HAP-1 (cell line): Measurements from ENCODE around the gene TULP3.

Experiments used
- DNase-seq, 2 experiments: peaks; one replicate each; pipeline ENCODE4 v3.0.0-alpha.2; 2016 to 2020; ENCODE audit warnings: low spot score in 2 of 2
- H3K27me3 ChIP-seq: fragments of 250-450 bp; sonication (Bioruptor Pico); 2 replicates; pipeline ENCODE4 v1.5.1; 2020; ENCODE audit warnings: low read depth, mild to moderate bottlenecking, moderate library complexity
- H3K36me3 ChIP-seq: fragments of 250-450 bp; sonication (Bioruptor Pico); replicated peaks from 2 replicates; pipeline ENCODE4 v1.5.1; 2020; ENCODE audit warnings: mild to moderate bottlenecking
- H3K4me1 ChIP-seq: fragments of 250-450 bp; sonication (Bioruptor Pico); 2 replicates; pipeline ENCODE4 v1.5.1; 2020; ENCODE audit warnings: mild to moderate bottlenecking
- H3K4me3 ChIP-seq: fragments of 250-450 bp; sonication (Bioruptor Pico); 2 replicates; pipeline ENCODE4 v1.5.1; 2020; ENCODE audit warnings: mild to moderate bottlenecking, moderate library complexity
- H3K9me3 ChIP-seq: fragments of 250-450 bp; sonication (Bioruptor Pico); 2 replicates; pipeline ENCODE4 v1.5.1; 2020; ENCODE audit warnings: mild to moderate bottlenecking, moderate library complexity
- in situ Hi-C: fragments of 300-500 bp; cut with MboI; formaldehyde crosslinking; loops from 3 replicates; pipeline ENCODE4 v1.14.3; 2020; ENCODE audit warnings: low sequenced_read_pairs, inconsistent platforms, mixed read lengths

TULP3 gene, protein sequence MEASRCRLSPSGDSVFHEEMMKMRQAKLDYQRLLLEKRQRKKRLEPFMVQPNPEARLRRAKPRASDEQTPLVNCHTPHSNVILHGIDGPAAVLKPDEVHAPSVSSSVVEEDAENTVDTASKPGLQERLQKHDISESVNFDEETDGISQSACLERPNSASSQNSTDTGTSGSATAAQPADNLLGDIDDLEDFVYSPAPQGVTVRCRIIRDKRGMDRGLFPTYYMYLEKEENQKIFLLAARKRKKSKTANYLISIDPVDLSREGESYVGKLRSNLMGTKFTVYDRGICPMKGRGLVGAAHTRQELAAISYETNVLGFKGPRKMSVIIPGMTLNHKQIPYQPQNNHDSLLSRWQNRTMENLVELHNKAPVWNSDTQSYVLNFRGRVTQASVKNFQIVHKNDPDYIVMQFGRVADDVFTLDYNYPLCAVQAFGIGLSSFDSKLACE

GRCh38 chr12:2890388-2891239 lies at the start of gene TULP3:
TSS of gene TULP3 (plus strand) at chr12:2890891. CDS start at chr12:2890948, 57 bp downstream.
- peaks cover 28% of the 10 kb centered on the region for H3K36me3 ChIP-seq
- in situ Hi-C loops = no loop called here
- no peaks in the 10 kb centered on the region for H3K9me3 ChIP-seq
- DNase-seq = peak; percentile 97 to 99
- peaks cover 12% of the 10 kb centered on the region for H3K4me1 ChIP-seq
- H3K27me3 ChIP-seq = no peaks in the 10 kb centered on the region
- peak within 1 kb of the TSS; percentile 73 for H3K4me3 ChIP-seq

DNA sequence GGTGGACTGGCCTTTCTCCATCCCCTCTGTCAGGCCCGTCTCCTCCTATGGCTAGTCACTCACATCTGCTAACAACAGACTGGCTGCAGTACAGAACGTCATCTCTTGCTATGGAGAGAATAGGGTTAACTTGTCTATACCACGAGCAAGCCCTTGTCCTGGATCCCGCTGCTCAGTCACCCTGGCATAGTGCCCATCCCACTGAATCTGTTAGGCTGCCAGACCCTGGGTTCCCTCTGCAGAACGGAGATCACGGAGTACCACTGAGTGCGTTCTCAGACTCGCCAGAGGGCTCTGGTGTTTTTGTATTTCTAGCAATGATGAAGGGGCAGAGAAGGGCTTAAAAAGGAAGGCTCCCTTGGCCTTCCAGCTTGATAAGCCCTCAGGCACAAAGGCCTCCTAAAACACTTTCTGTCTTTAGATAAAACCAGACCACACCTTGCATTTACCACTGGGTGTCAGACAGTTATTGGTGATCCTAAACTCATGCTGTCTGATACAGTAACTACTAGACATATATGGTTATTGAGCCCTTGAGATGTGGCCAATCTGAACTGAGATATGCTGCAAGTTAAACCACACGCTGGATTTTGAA lies 49.5 kb upstream of the TULP3 start:
- Histone ChIP-seq H3K9me3 (no peaks in the 10 kb centered on the region), H3K36me3 (peaks cover 9% of the 10 kb centered on the region; the same call in 1 of the 2 replicates), H3K27me3 (no peaks in the 10 kb centered on the region), H3K4me1 (no peaks in the 10 kb centered on the region), H3K4me3 (no peak overlapping the region)
- no peak for DNase-seq
- in situ Hi-C loops = no loop called here

GRCh38 chr12:2842948-2843347 lies 47.7 kb upstream of the TULP3 start:
- DNase-seq = no peak
- H3K4me1 ChIP-seq = no peaks in the 10 kb centered on the region
- in situ Hi-C loops = no loop called here
- no peak overlapping the region for H3K4me3 ChIP-seq
- H3K9me3 ChIP-seq = no peaks in the 10 kb centered on the region
- H3K36me3 ChIP-seq = peaks cover 9% of the 10 kb centered on the region; the same call in 1 of the 2 replicates
- no peaks in the 10 kb centered on the region for H3K27me3 ChIP-seq

GRCh38 chr12:2844786-2845185 lies 45.9 kb upstream of the TULP3 start:
- Histone ChIP-seq H3K27me3 (no peaks in the 10 kb centered on the region), H3K4me1 (no peaks in the 10 kb centered on the region), H3K4me3 (no peak overlapping the region), H3K36me3 (peaks cover under 1% of the 10 kb centered on the region; the same call in 1 of the 2 replicates), H3K9me3 (no peaks in the 10 kb centered on the region)
- in situ Hi-C loops = no loop called here
- no peak for DNase-seq

DNA sequence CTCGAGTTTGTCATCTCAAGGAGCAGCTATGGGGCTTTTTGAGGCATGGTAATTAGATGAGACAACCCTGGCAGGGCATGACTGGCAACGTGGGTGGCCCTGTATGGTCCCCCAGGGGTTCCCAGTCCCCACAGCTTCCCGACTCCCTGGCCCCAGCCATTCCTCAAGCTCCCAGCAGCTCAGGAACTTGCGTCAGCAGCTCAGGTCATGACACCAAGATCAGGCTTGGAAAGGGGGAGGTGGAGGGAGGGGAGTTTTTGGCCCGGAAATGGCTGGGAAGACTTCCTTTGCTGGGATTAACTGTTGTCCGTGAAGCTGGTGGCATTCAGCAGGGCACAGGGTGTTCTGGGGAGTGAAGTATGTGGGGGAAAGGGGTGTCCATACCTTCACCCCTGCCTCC lies 45.4 kb upstream of the TULP3 start:
- no peaks in the 10 kb centered on the region for H3K27me3 ChIP-seq
- no peak overlapping the region for H3K4me3 ChIP-seq
- no peaks in the 10 kb centered on the region for H3K9me3 ChIP-seq
- no peaks in the 10 kb centered on the region for H3K4me1 ChIP-seq
- no peak for DNase-seq
- no peaks in the 10 kb centered on the region; the same call in 1 of the 2 replicates for H3K36me3 ChIP-seq
- in situ Hi-C loops = no loop called here

- Histone ChIP-seq H3K4me3 (no peak overlapping the region), H3K27me3 (no peaks in the 10 kb centered on the region), H3K36me3 (no peaks in the 10 kb centered on the region), H3K4me1 (no peaks in the 10 kb centered on the region), H3K9me3 (no peaks in the 10 kb centered on the region)
- DNase-seq = no peak
- in situ Hi-C loops = no loop called here
Observed at GRCh38 chr12:2851931-2852330, 38.8 kb upstream of the TULP3 start.

DNA sequence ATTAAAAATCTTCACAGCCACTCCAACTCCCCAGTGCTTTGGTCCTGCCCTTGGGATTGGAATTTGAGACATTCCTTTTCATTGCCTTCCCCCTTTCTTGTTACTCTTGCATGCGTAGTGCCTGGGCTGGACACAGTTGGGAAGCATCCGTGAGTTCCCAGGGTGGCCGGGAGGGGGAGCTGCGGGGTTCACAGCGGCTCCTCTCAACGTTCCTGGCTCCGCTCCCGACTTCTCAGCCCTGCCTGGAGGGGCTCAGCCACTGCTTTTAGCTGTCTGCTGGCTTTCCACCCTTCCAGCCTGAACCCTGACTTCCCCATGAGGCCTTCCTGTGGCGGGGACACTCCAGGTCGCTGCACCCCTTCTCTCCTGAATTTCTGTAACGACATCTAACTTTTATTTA lies 37.1 kb upstream of the TULP3 start:
- Histone ChIP-seq H3K4me3 (no peak overlapping the region), H3K4me1 (no peaks in the 10 kb centered on the region), H3K9me3 (no peaks in the 10 kb centered on the region), H3K27me3 (no peaks in the 10 kb centered on the region), H3K36me3 (peaks cover 14% of the 10 kb centered on the region)
- in situ Hi-C loops = no loop called here
- DNase-seq = peak; percentile 69 to 93

DNA sequence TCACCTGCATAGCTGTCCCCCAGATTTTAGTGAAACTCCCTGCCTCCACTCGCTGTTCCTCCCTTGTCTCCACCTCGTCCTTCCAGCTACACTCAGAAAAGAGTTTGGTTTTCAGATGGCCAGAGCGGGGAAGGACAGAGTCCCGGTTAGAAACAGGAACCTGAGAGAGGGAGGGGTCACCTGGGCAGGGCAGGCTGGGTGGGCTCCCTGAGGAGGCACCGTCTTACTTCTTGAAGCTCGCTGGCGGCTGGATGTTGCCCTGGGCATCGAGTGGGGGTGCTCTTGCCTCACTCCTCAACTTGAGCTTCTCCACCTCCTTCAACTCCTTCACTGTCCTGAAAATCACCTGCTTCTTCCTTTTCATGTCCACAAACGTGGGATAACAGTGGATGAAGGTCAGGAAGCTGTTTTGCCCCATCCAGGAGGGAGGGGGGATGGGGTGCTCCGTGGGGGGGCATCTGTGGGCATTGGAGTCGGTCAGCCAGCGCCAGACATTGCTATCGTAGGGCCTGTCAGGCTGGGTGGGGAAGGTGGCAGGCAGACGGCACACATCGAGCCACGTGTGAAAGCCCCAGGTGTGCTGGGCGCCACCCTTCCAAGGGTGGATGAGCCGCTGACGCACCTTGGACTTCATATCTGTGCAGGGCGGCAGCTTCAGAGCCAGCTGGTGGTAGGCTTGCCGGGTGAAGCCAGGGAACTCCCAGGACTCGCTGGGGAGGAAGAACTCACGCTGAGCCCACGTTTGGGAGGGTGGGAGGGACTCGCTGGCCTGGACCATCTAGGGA lies 35.8 kb upstream of the TULP3 start:
- no peaks in the 10 kb centered on the region for H3K27me3 ChIP-seq
- H3K4me1 ChIP-seq = no peaks in the 10 kb centered on the region
- DNase-seq = no peak
- in situ Hi-C loops = no loop called here
- peaks cover 27% of the 10 kb centered on the region for H3K36me3 ChIP-seq
- no peaks in the 10 kb centered on the region for H3K9me3 ChIP-seq
- H3K4me3 ChIP-seq = no peak overlapping the region

DNA sequence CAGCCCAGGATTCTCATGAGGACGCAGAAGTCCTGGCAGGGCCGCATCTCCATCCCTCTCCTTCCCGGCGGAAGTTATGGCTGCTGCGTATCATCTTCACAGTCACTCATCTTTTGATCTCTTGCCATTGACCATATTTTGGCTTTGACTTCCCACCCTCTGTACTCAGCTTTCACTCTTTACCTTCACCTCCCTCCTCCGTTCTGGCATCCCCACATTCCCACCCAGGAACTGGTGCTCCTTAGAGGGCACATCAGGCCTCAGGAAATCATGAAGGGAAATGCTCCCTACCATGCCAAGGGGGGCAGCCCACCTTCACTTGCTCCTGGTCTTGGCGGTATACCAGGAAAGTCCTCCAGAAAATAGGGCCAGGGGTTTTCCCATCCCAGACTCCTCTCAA lies 35.1 kb upstream of the TULP3 start:
- H3K36me3 ChIP-seq = peaks cover 34% of the 10 kb centered on the region
- no peaks in the 10 kb centered on the region for H3K27me3 ChIP-seq
- in situ Hi-C loops = no loop called here
- no peaks in the 10 kb centered on the region for H3K9me3 ChIP-seq
- no peak for DNase-seq
- H3K4me1 ChIP-seq = no peaks in the 10 kb centered on the region
- no peak overlapping the region for H3K4me3 ChIP-seq

GRCh38 chr12:2856051-2856450 lies 34.6 kb upstream of the TULP3 start:
- H3K36me3 ChIP-seq = peaks cover 36% of the 10 kb centered on the region
- no peak for DNase-seq
- H3K9me3 ChIP-seq = no peaks in the 10 kb centered on the region
- H3K4me3 ChIP-seq = no peak overlapping the region
- no peaks in the 10 kb centered on the region for H3K27me3 ChIP-seq
- no peaks in the 10 kb centered on the region for H3K4me1 ChIP-seq
- in situ Hi-C loops = no loop called here

- in situ Hi-C loops = no loop called here
- DNase-seq = peak in 1 of 2 experiments; percentile 34
Observed at GRCh38 chr12:2857021-2857431, 33.7 kb upstream of the TULP3 start, which contains the start of gene TEX52. TSS of gene TEX52 (minus strand) at chr12:2857039. CDS start at chr12:2857026, 13 bp downstream.

DNA sequence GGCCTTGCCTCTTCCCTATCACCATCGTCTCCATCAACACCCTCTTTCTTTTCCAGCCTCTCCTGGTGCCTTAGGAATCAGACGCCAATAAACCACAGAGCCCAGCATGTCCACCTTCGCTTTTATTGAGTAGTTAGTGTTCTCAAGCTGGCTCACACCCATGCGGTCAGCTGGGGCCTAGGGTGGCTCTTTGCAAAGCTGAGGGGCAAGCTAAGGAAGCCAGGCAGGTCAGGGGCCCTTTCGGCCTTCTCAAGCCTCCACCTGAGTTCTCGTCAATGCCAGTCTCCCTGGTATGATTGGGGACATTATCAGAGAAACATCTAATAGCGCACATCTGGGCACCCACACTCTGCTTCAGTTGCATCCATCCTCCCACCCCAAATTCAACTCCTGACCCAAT lies 33.1 kb upstream of the TULP3 start:
- H3K4me1 ChIP-seq = no peaks in the 10 kb centered on the region
- no peak for DNase-seq
- no peak overlapping the region for H3K4me3 ChIP-seq
- no peaks in the 10 kb centered on the region for H3K27me3 ChIP-seq
- peaks cover 49% of the 10 kb centered on the region for H3K36me3 ChIP-seq
- H3K9me3 ChIP-seq = no peaks in the 10 kb centered on the region
- in situ Hi-C loops = no loop called here

More at GRCh38 chr12:2857021-2857431, 33.7 kb upstream of the TULP3 start, which contains the start of gene TEX52:
- no peak within 1 kb of the TSS for H3K4me3 ChIP-seq
- H3K36me3 ChIP-seq = peaks cover 45% of the 10 kb centered on the region
- no peaks in the 10 kb centered on the region for H3K27me3 ChIP-seq
- no peaks in the 10 kb centered on the region for H3K9me3 ChIP-seq
- H3K4me1 ChIP-seq = no peaks in the 10 kb centered on the region

- Histone ChIP-seq H3K27me3 (no peaks in the 10 kb centered on the region), H3K4me1 (no peaks in the 10 kb centered on the region), H3K36me3 (peaks cover 57% of the 10 kb centered on the region), H3K4me3 (no peak overlapping the region), H3K9me3 (no peaks in the 10 kb centered on the region)
- in situ Hi-C loops = no loop called here
- DNase-seq = no peak
Observed at GRCh38 chr12:2858334-2858733, 32.4 kb upstream of the TULP3 start.
